Endothelial cell of umbilical vein (primary cell): ENCODE measurements around the gene CSK. TPM values are rescaled to one million over a fixed set of nuclear protein-coding genes. Genes with fewer than 3 reads are reported as not detected.

Experiments
- BruUV-seq: library from RNA; stranded (reverse); fragments of 400-500 nt; replicated peaks from 2 replicates; lab custom pipeline; 2021; lab: Mats Ljungman, UMichigan
- CTCF ChIA-PET: fragments of 300-600, 350-600 bp; sonication (Branson Sonifier 250); formaldehyde crosslinking; loops from one replicate; lab custom pipeline; 2021; ENCODE audit warnings: antibody characterized with exemption, inconsistent platforms; lab: Charles Lee
- POLR2A ChIA-PET: fragments of 300-600, 350-600 bp; sonication (Branson Sonifier 250); formaldehyde crosslinking; loops from one replicate; lab custom pipeline; 2021; ENCODE audit warnings: antibody characterized with exemption, inconsistent platforms; lab: Charles Lee
- DNase-seq: peaks from one replicate; pipeline ENCODE4 v3.0.0-alpha.2; 2011; ENCODE audit warnings: low read depth, low spot score
- FAIRE-seq: peaks from 2 replicates; lab custom pipeline; 2011; peaks lifted over from hg19 to GRCh38; lab: Jason Lieb, UNC
- H2AFZ ChIP-seq: 2 replicates; pipeline ENCODE4 v1.6.0; 2012; ENCODE audit warnings: low read depth, low read length, control low read depth, inconsistent platforms
- H3K27ac ChIP-seq: 2 replicates; pipeline ENCODE4 v1.5.1; 2011; ENCODE audit warnings: low read depth, mild to moderate bottlenecking, control low read depth, low read length, moderate library complexity; ENCODE audit not compliant: insufficient read depth
- H3K27me3 ChIP-seq, 2 experiments: 2 replicates each; pipeline versions ENCODE4 v1.6.0 to v1.6.1; 2011; ENCODE audit warnings: low read length in 2 of 2, mixed read lengths in 1 of 2; ENCODE audit not compliant: control insufficient read depth in 2 of 2, insufficient read depth in 2 of 2
- H3K36me3 ChIP-seq, 2 experiments: 2 replicates in 1 of 2; 3 replicates in 1 of 2; pipeline ENCODE4 v1.5.1; 2011; ENCODE audit warnings: low read length in 2 of 2, mild to moderate bottlenecking in 1 of 2, moderate library complexity in 1 of 2; ENCODE audit not compliant: control insufficient read depth in 2 of 2, insufficient read depth in 2 of 2; ENCODE audit errors: extremely low read depth in 1 of 2
- H3K4me1 ChIP-seq: 3 replicates; pipeline ENCODE4 v1.5.1; 2011; ENCODE audit warnings: mild to moderate bottlenecking, low read length; ENCODE audit not compliant: control insufficient read depth, insufficient read depth; ENCODE audit errors: extremely low read depth
- H3K4me2 ChIP-seq: 2 replicates; pipeline ENCODE4 v1.6.1; 2011; ENCODE audit warnings: low read length, control low read depth, mixed read lengths; ENCODE audit not compliant: insufficient read depth
- H3K4me3 ChIP-seq, 3 experiments: fragments of 200-600 bp in 1 of 3; sonication (generic), shearing (Covaris generic) in 1 of 3; replicated peaks in 1 of 3; 2 replicates each; pipeline ENCODE4 v1.5.1; 2011 to 2016; ENCODE audit warnings: control low read depth in 3 of 3, low read length in 3 of 3, mild to moderate bottlenecking in 2 of 3, inconsistent platforms in 1 of 3, low read depth in 1 of 3, moderate library complexity in 1 of 3; ENCODE audit not compliant: insufficient read depth in 1 of 3
- H3K79me2 ChIP-seq: 2 replicates; pipeline ENCODE4 v1.6.0; 2012; ENCODE audit warnings: low read length, inconsistent platforms; ENCODE audit not compliant: control insufficient read depth, insufficient read depth
- H3K9ac ChIP-seq: replicated peaks from 2 replicates; pipeline ENCODE3; 2011; ENCODE audit warnings: low read length, control low read depth; ENCODE audit not compliant: insufficient read depth; ENCODE audit errors: extremely low read depth
- H3K9me1 ChIP-seq: replicated peaks from 3 replicates; pipeline ENCODE4 v1.6.0; 2011; ENCODE audit warnings: mild to moderate bottlenecking, low read length; ENCODE audit not compliant: control insufficient read depth, insufficient read depth; ENCODE audit errors: extremely low read depth
- H3K9me3 ChIP-seq: replicated peaks from 2 replicates; pipeline ENCODE4 v1.5.1; 2012; ENCODE audit warnings: low read length, inconsistent platforms; ENCODE audit not compliant: control insufficient read depth, insufficient read depth
- H4K20me1 ChIP-seq: replicated peaks from 2 replicates; pipeline ENCODE3; 2011; ENCODE audit warnings: mild to moderate bottlenecking, low read length; ENCODE audit not compliant: control insufficient read depth, insufficient read depth; ENCODE audit errors: extremely low read depth
- EZH2 ChIP-seq: IDR thresholded peaks from 2 replicates; pipeline ENCODE4 v1.6.1; 2012; ENCODE audit warnings: borderline replicate concordance, low read depth, mild to moderate bottlenecking, moderate library complexity, low read length, inconsistent platforms; ENCODE audit not compliant: severe bottlenecking
- FOS ChIP-seq: IDR thresholded peaks from 2 replicates; pipeline ENCODE4 v1.6.1; 2011; ENCODE audit warnings: mild to moderate bottlenecking, low read length, moderate library complexity, borderline replicate concordance; ENCODE audit not compliant: insufficient read depth
- GATA2 ChIP-seq: IDR thresholded peaks from 2 replicates; pipeline ENCODE4 v1.7.0; 2011; ENCODE audit warnings: low read depth, mild to moderate bottlenecking, moderate library complexity, mixed read lengths, low read length; ENCODE audit not compliant: insufficient read length, insufficient read depth
- JUN ChIP-seq: IDR thresholded peaks from 2 replicates; pipeline ENCODE4 v1.6.1; 2011; ENCODE audit warnings: borderline replicate concordance, low read depth; ENCODE audit not compliant: insufficient read length, insufficient read depth
- MYC ChIP-seq: IDR thresholded peaks from one replicate; pipeline ENCODE4 v1.6.1; 2011; ENCODE audit warnings: mild to moderate bottlenecking, low read depth, low read length
- POLR2A ChIP-seq: IDR thresholded peaks from 2 replicates; pipeline ENCODE4 v1.6.1; 2012; ENCODE audit warnings: low read depth, mild to moderate bottlenecking, control low read depth, low read length
- POLR2AphosphoS5 ChIP-seq: IDR thresholded peaks from 2 replicates; pipeline ENCODE4 v1.6.1; 2012; ENCODE audit warnings: low read depth, mild to moderate bottlenecking, control low read depth, low read length, moderate library complexity; ENCODE audit not compliant: insufficient read depth
- dilution Hi-C: fragments of 300-500 bp; cut with MboI; formaldehyde crosslinking; loops from one replicate; pipeline ENCODE4 v1.15.0; 2019; ENCODE audit warnings: low sequenced_read_pairs; ENCODE audit not compliant: extremely low pct_ligation_motif_present
- intact Hi-C: fragments of 100-400 bp; cut with micrococcal nuclease; formaldehyde crosslinking; loops from one replicate; pipeline ENCODE4 v1.10.0; 2022
- polyA plus RNA-seq, 4 experiments: library from polyadenylated mRNA; depleted of rRNA in 3 of 4; stranded (reverse) in 3 of 4; unstranded in 1 of 4; fragments of >200 nt; gene quantifications; 2 replicates each; pipeline versions ENCODE4 v1.2.1 to v1.2.3, GENCODE V29; 2011 to 2012; ENCODE audit warnings: missing spikeins in 1 of 4
- total RNA-seq: library from RNA; stranded (reverse); gene quantifications from 2 replicates; pipeline ENCODE4 v1.2.3, GENCODE V29; 2021
- TF ChIP-seq, protein P1 (sequence below): IDR thresholded peaks from 2 replicates; pipeline ENCODE4 v1.6.1; 2011; ENCODE audit not compliant: insufficient read depth, insufficient read length
- TF ChIP-seq, protein P2 (sequence below), 2 donors: IDR thresholded peaks; 1 replicate in 1 of 2; 2 replicates in 1 of 2; pipeline ENCODE4 v1.5.1; 2011; ENCODE audit warnings: low read length in 2 of 2, mild to moderate bottlenecking in 2 of 2, moderate library complexity in 2 of 2, control low read depth in 1 of 2, inconsistent platforms in 1 of 2, low read depth in 1 of 2; ENCODE audit not compliant: insufficient read depth in 1 of 2; ENCODE audit errors: extremely low read depth in 1 of 2

Gene CSK
- total and polyA plus RNA-seq, 2 donors (not counting 3 experiments of a cell fraction or from before 2014, with no cell fraction given): 41.2 to 104 TPM

DNA sequence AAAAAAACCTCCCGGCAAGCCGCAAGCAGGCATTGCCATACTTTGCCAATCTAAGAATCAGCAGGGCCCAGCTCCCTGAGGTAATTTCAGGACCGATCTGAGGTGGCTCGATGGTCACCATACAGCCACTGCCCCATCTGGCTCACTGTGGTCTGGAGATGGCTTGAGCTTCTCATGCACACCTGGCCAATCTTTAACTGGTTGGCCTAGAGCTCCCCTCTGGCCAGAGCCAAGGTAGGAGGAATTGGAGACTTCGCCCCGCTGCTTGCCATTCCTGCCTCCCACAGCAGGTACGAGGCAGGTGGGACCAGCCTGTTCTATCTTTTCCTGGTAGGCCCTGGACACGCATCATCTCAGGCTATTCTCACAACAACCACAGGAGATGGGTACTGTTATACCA is 23.1 kb upstream of the CSK start:
- no peaks in the 10 kb centered on the region for H3K9me1 ChIP-seq
- DNase-seq (no peak), FAIRE-seq (no peak)
- H3K79me2 ChIP-seq: no peaks in the 10 kb centered on the region
- intact Hi-C loops: no loop called here
- CTCF ChIA-PET: interaction anchor here (0.6 to 4.3 kb wide), 4 partner anchors 10 to 191 kb away, joined by 3 to 31 read pairs (median 16); no protein-coding TSS in a partner anchor
- no peak overlapping the region for H3K4me3 ChIP-seq
- BruUV-seq: no TSS peak
- no peak overlapping the region for H3K27ac ChIP-seq
- H3K36me3 ChIP-seq: no peaks in the 10 kb centered on the region
- no peak for TF ChIP-seq GATA2
- TF ChIP-seq EZH2: no peak
- no peak for TF ChIP-seq POLR2A
- TF ChIP-seq POLR2AphosphoS5: no peak
- no peak for TF ChIP-seq FOS
- TF ChIP-seq, protein P1, sequence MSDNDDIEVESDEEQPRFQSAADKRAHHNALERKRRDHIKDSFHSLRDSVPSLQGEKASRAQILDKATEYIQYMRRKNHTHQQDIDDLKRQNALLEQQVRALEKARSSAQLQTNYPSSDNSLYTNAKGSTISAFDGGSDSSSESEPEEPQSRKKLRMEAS: no peak
- TF ChIP-seq JUN: no peak
- TF ChIP-seq, protein P2, sequence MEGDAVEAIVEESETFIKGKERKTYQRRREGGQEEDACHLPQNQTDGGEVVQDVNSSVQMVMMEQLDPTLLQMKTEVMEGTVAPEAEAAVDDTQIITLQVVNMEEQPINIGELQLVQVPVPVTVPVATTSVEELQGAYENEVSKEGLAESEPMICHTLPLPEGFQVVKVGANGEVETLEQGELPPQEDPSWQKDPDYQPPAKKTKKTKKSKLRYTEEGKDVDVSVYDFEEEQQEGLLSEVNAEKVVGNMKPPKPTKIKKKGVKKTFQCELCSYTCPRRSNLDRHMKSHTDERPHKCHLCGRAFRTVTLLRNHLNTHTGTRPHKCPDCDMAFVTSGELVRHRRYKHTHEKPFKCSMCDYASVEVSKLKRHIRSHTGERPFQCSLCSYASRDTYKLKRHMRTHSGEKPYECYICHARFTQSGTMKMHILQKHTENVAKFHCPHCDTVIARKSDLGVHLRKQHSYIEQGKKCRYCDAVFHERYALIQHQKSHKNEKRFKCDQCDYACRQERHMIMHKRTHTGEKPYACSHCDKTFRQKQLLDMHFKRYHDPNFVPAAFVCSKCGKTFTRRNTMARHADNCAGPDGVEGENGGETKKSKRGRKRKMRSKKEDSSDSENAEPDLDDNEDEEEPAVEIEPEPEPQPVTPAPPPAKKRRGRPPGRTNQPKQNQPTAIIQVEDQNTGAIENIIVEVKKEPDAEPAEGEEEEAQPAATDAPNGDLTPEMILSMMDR (IDR thresholded peaks at IDR 0.05; ENCODE audit: extremely low read depth in 1 of 2, insufficient read depth in 1 of 2, low read depth in 1 of 2, low read length in 2 of 2): no peak
- TF ChIP-seq MYC: no peak
- no peaks in the 10 kb centered on the region for H3K27me3 ChIP-seq
- H3K4me2 ChIP-seq: no peak overlapping the region
- H3K9me3 ChIP-seq: no peaks in the 10 kb centered on the region
- no peak overlapping the region for H2AFZ ChIP-seq
- H3K9ac ChIP-seq: no peak overlapping the region
- peaks cover 9% of the 10 kb centered on the region for H3K4me1 ChIP-seq
- dilution Hi-C loops: loop anchor here (25.0 kb wide), 1 partner anchor 121 kb away; no protein-coding TSS in a partner anchor
- POLR2A ChIA-PET: no interaction called here
- H4K20me1 ChIP-seq: no peaks in the 10 kb centered on the region
